Caco-2 (cell line): Measurements from ENCODE around the gene HEBP1. TPM values are rescaled to one million over a fixed set of nuclear protein-coding genes. Genes with fewer than 3 reads are reported as not detected.

ENCODE experiments used
- BruUV-seq: library from RNA; stranded (reverse); fragments of 400-500 nt; replicated peaks from 2 replicates; lab custom pipeline; 2021; lab: Mats Ljungman, UMichigan
- CTCF ChIA-PET: fragments of 300-600 bp; sonication (Branson Sonifier 250); formaldehyde crosslinking; loops from one replicate; lab custom pipeline; 2022; ENCODE audit warnings: antibody characterized with exemption; lab: Charles Lee
- POLR2A ChIA-PET: fragments of 300-600 bp; sonication (Branson Sonifier 250); formaldehyde crosslinking; loops from one replicate; lab custom pipeline; 2022; ENCODE audit warnings: antibody characterized with exemption; lab: Charles Lee
- DNase-seq, 2 experiments: peaks; one replicate each; pipeline versions ENCODE4 v3.0.0 to v3.0.0-alpha.2; 2020 to 2022
- H3K27me3 ChIP-seq: replicated peaks from 2 replicates; pipeline ENCODE4 v1.6.0; 2011; ENCODE audit warnings: low read length; ENCODE audit not compliant: control insufficient read depth, insufficient read depth
- H3K36me3 ChIP-seq: 2 replicates; pipeline ENCODE4 v1.5.1; 2011; ENCODE audit warnings: low read length; ENCODE audit not compliant: control insufficient read depth, insufficient read depth
- H3K4me1 ChIP-seq: fragments of 250-450 bp; sonication (Bioruptor Pico); 2 replicates; pipeline ENCODE4 v1.5.1; 2020; ENCODE audit warnings: mild to moderate bottlenecking
- H3K4me3 ChIP-seq: 2 replicates; pipeline ENCODE4 v1.5.1; 2011; ENCODE audit warnings: low read depth, mild to moderate bottlenecking, control low read depth, low read length
- H3K9me3 ChIP-seq: fragments of 250-450 bp; sonication (Bioruptor Pico); 2 replicates; pipeline ENCODE4 v1.5.1; 2020; ENCODE audit warnings: mild to moderate bottlenecking, moderate library complexity
- H3K27ac Mint-ChIP-seq: one replicate; pipeline ENCODE4 v1.8.0; 2022; ENCODE audit warnings: mixed read lengths; ENCODE audit not compliant: unreplicated experiment
- H3K27me3 Mint-ChIP-seq: one replicate; pipeline ENCODE4 v1.8.0; 2022; ENCODE audit warnings: mixed read lengths; ENCODE audit not compliant: insufficient read depth, unreplicated experiment
- H3K36me3 Mint-ChIP-seq: one replicate; pipeline ENCODE4 v1.8.0; 2022; ENCODE audit warnings: mild to moderate bottlenecking, mixed read lengths; ENCODE audit not compliant: insufficient read depth, unreplicated experiment
- H3K4me1 Mint-ChIP-seq: one replicate; pipeline ENCODE4 v1.8.0; 2022; ENCODE audit warnings: low read depth, mixed read lengths; ENCODE audit not compliant: unreplicated experiment
- H3K4me3 Mint-ChIP-seq: one replicate; pipeline ENCODE4 v1.8.0; 2022; ENCODE audit warnings: mild to moderate bottlenecking, moderate library complexity, mixed read lengths; ENCODE audit not compliant: unreplicated experiment
- H3K9me3 Mint-ChIP-seq: one replicate; pipeline ENCODE4 v1.8.0; 2022; ENCODE audit warnings: mixed read lengths; ENCODE audit not compliant: unreplicated experiment
- intact Hi-C: fragments of 100-400 bp; cut with micrococcal nuclease; formaldehyde crosslinking; loops from one replicate; pipeline ENCODE4 v1.10.0; 2022; ENCODE audit not compliant: unreplicated experiment
- total RNA-seq: library from RNA; stranded (reverse); gene quantifications from 2 replicates; pipeline ENCODE4 v1.2.3, GENCODE V29; 2022
- TF ChIP-seq, protein P1 (sequence below), 2 experiments: fragments of 200-600 bp in 1 of 2; IDR thresholded peaks; 1 replicate in 1 of 2; 2 replicates in 1 of 2; pipeline versions ENCODE4 v1.5.1 to v1.8.0; 2011 to 2022; ENCODE audit warnings: antibody characterized with exemption in 1 of 2, control low read depth in 1 of 2, inconsistent platforms in 1 of 2, low read depth in 1 of 2, low read length in 1 of 2, mild to moderate bottlenecking in 1 of 2, moderate library complexity in 1 of 2; ENCODE audit not compliant: insufficient read depth in 1 of 2, severe bottlenecking in 1 of 2, unreplicated experiment in 1 of 2

HEBP1 gene
- total RNA-seq, 1 experiment from 2014 or later: 55.8 TPM

GRCh38 chr12:12979731-12980259, 20.3 kb downstream of the HEBP1 start:
- 0 out of 2 replicates have a peak, but pooled peaks cover 2% of the 10 kb centered on the region for H3K36me3 ChIP-seq
- no peak overlapping the region for H3K4me3 ChIP-seq
- intact Hi-C loops: loop anchor here (5.0 kb wide), 1 partner anchor 47 kb away; no protein-coding TSS in a partner anchor
- peaks cover under 1% of the 10 kb centered on the region for H3K9me3 Mint-ChIP-seq
- H3K4me3 Mint-ChIP-seq: no peak overlapping the region
- no peaks in the 10 kb centered on the region for H3K27me3 Mint-ChIP-seq
- no peaks in the 10 kb centered on the region for H3K27me3 ChIP-seq
- ChIA-PET CTCF (interaction anchor here (0.6 to 1.8 kb wide), 5 partner anchors 10 to 234 kb away, joined by 3 to 18 read pairs (median 4); no protein-coding TSS in a partner anchor), POLR2A (interaction anchor here (0.6 to 1.4 kb wide), 4 partner anchors 9 to 254 kb away, joined by 3 to 5 read pairs (median 4); no protein-coding TSS in a partner anchor)
- no peak overlapping the region for H3K27ac Mint-ChIP-seq
- no peaks in the 10 kb centered on the region for H3K4me1 Mint-ChIP-seq
- peaks cover 21% of the 10 kb centered on the region for H3K4me1 ChIP-seq
- TF ChIP-seq, protein P1, sequence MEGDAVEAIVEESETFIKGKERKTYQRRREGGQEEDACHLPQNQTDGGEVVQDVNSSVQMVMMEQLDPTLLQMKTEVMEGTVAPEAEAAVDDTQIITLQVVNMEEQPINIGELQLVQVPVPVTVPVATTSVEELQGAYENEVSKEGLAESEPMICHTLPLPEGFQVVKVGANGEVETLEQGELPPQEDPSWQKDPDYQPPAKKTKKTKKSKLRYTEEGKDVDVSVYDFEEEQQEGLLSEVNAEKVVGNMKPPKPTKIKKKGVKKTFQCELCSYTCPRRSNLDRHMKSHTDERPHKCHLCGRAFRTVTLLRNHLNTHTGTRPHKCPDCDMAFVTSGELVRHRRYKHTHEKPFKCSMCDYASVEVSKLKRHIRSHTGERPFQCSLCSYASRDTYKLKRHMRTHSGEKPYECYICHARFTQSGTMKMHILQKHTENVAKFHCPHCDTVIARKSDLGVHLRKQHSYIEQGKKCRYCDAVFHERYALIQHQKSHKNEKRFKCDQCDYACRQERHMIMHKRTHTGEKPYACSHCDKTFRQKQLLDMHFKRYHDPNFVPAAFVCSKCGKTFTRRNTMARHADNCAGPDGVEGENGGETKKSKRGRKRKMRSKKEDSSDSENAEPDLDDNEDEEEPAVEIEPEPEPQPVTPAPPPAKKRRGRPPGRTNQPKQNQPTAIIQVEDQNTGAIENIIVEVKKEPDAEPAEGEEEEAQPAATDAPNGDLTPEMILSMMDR (IDR thresholded peaks at IDR 0.05; ENCODE audit: insufficient read depth in 1 of 2, low read depth in 1 of 2, low read length in 1 of 2, severe bottlenecking in 1 of 2, unreplicated experiment in 1 of 2): no peak
- peaks cover 12% of the 10 kb centered on the region for H3K36me3 Mint-ChIP-seq
- peak in 1 of 2 experiments; percentile 72 for DNase-seq
- no peaks in the 10 kb centered on the region for H3K9me3 ChIP-seq
- no TSS peak for BruUV-seq

- CTCF ChIA-PET: interaction anchor here (0.7 to 1.8 kb wide), 4 partner anchors 10 to 192 kb away, joined by 4 to 18 read pairs (median 6); no protein-coding TSS in a partner anchor
- Mint-ChIP-seq H3K36me3 (peaks cover 11% of the 10 kb centered on the region), H3K4me1 (no peaks in the 10 kb centered on the region), H3K27ac (no peak overlapping the region), H3K9me3 (peaks cover 7% of the 10 kb centered on the region), H3K27me3 (no peaks in the 10 kb centered on the region), H3K4me3 (no peak overlapping the region)
- Histone ChIP-seq H3K36me3 (peaks cover 6% of the 10 kb centered on the region; the same call in 1 of the 2 replicates), H3K27me3 (no peaks in the 10 kb centered on the region), H3K4me1 (peaks cover 21% of the 10 kb centered on the region), H3K9me3 (no peaks in the 10 kb centered on the region), H3K4me3 (no peak overlapping the region)
- no peak for DNase-seq
- intact Hi-C loops: loop anchor here (5.0 kb wide), 1 partner anchor 47 kb away; no protein-coding TSS in a partner anchor
- POLR2A ChIA-PET: interaction anchor here (0.6 to 1.4 kb wide), 4 partner anchors 10 to 253 kb away, joined by 3 to 6 read pairs (median 4); no protein-coding TSS in a partner anchor
- no TSS peak for BruUV-seq
- TF ChIP-seq, protein P1 (IDR thresholded peaks at IDR 0.05; ENCODE audit: insufficient read depth in 1 of 2, low read depth in 1 of 2, low read length in 1 of 2, severe bottlenecking in 1 of 2, unreplicated experiment in 1 of 2): no peak
Observed at GRCh38 chr12:12979126-12979525, 20.9 kb downstream of the HEBP1 start.

DNA sequence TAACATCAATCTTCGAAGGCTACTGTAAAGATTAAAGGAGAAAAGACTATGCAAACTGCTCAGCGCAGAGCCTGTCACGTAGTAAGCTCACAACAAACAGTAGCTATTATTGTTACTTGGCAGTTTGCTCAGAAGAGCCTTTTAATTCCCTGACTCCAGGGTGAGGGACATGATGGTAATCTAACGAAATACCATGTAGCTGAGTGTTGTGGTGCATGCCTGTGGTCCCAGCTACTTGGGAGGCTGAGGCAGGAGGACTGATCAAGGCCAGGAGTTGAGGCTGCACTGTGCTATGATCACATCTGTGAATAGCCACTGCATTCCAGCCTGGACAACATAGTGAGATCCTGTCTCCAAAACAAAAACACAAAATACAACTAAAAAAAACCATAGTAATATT, 22.8 kb downstream of the HEBP1 start:
- peaks cover 21% of the 10 kb centered on the region for H3K4me1 ChIP-seq
- no peaks in the 10 kb centered on the region for H3K27me3 ChIP-seq
- H3K4me3 ChIP-seq: no peak overlapping the region
- ChIA-PET CTCF (interaction anchor here (0.7 to 3.4 kb wide), 2 partner anchors 63 to 236 kb away, joined by 7 to 14 read pairs; no protein-coding TSS in a partner anchor), POLR2A (no interaction called here)
- peaks cover 2% of the 10 kb centered on the region for H3K4me1 Mint-ChIP-seq
- peaks cover 4% of the 10 kb centered on the region for H3K9me3 ChIP-seq
- peaks cover 26% of the 10 kb centered on the region for H3K9me3 Mint-ChIP-seq
- TF ChIP-seq, protein P1 (IDR thresholded peaks at IDR 0.05; ENCODE audit: insufficient read depth in 1 of 2, low read depth in 1 of 2, low read length in 1 of 2, severe bottlenecking in 1 of 2, unreplicated experiment in 1 of 2): no peak
- H3K36me3 ChIP-seq: peaks cover 6% of the 10 kb centered on the region; the same call in 1 of the 2 replicates
- intact Hi-C loops: loop anchor here (5.0 kb wide), 1 partner anchor 45 kb away; no protein-coding TSS in a partner anchor
- no peak overlapping the region for H3K4me3 Mint-ChIP-seq
- no TSS peak for BruUV-seq
- H3K36me3 Mint-ChIP-seq: peaks cover 18% of the 10 kb centered on the region
- H3K27me3 Mint-ChIP-seq: no peaks in the 10 kb centered on the region
- no peak overlapping the region for H3K27ac Mint-ChIP-seq
- no peak for DNase-seq
